ENCODE data around the gene ELN.

ELN gene

DNA sequence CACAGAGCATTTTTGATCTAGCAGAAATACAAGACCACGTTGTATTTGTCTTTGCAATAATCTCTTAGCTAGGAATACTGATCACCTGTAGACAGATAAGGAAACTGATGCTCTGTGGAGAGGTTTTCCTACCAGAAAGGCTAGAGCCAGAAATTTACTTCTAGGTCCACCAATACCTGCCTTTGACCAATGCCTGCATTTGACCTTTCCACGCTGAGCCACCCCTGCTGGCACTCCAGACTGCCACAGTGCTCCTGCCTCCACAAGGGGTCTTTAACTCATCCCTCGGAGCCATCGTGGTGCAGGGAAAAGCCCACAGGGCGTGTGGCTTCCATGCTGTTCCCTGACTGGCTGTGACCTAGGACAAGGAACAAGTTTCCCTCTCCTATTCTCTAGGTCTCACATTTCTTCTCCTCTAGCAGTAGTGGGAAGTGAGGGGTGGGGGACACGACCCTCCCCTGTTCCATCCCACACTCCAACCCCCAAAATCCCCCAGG is 1.5 kb upstream of the ELN start:
- no peak for DNase-seq

DNA sequence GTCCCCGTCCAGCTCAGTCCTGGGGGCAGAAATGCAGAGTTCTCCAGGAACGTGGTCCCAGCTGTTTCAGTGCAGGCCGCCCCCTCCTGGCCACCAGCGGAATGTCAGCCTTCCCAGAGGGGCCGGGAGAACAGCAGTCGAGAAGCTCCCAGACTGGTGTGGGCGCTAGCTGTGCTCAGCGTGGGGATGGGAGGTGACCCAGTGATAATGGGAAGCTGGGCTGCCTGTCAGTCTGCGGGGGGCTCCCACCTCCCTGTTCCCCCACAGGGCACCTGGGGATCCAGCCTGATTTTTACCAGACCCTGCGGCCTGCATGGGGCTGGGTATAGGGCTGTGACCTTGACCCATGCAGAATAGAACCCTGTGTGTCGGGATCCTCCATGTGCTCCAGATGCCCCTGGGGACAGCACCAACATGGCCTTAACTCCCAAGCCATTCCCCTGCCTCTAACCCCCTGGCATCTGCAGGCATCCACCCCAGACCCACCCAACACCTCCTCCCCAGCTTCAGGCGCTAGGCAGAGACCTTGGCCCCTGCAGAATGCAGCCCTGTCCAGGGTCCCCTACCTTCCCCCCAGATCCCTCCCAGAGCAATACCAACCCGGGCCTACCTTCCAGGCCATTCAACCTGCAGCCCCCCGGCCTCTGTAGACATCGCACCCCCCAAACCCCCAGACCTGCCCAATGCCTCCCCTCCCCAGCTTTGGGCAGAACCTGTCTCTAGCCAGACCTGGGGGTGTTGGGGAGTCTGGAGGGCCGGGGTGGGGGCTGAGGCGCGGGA is 880 bp upstream of the ELN start:
- DNase-seq = peak; percentile 28

DNA sequence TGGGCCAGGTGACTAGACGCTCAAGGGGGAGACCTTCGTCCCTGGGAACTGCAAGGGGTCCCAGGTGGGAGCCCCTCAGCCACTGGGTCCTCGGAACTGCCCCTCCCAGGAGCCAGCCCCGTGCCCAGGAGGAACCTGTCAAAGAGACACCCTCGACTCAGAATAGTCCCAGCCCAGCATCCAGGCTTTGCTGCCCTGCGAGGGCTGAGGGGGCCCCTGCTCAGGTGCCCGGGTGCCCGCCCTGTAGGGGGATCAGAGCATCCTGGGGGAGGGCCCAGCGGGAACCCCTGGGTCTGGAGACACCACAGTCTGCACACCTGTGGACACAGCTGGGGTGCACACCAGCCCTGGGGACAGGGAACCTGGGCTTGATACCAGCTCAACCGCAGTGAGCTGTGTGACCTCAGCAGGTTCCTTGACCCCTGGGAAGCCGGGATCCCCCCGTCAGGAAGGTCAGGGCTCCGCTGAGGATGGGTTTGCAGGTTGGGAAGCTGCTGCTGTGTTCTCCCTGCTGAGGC is 407 bp downstream of the ELN start:
- no peak for DNase-seq

DNA sequence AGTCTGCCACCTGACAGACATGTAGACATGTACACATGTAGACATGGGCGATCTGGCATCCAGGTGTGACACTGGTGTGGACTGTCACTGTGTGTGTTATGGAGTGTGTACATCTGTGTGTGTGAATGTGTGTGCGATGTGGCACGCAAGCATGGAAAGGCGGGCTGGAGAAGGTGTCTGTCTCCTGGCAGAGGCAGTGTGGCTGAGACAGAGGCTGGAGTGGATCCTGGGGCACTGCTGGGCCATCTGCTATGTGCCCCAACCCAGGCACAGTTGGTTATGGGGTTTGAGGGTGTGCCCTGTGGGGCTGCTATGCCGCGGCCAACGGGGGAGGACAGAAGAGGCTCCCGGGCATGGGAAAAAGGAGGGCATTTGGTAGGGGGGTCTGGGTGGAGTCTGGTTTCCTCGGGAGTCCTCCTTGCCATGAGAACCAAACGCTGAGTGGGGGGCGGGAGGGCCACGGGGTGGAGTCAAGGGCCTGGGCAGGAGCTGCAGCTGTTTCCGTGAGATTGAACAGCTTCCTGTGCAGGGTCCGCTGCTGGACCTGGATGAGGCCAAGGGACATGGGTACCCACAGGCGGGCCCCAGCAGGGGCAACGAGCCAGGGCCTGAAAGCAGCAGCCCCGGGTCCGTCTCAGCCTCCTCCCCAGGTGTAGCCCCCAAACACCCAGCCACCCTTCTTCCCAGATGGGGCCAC is 1.3 kb downstream of the ELN start:
- no peak for DNase-seq

DNA sequence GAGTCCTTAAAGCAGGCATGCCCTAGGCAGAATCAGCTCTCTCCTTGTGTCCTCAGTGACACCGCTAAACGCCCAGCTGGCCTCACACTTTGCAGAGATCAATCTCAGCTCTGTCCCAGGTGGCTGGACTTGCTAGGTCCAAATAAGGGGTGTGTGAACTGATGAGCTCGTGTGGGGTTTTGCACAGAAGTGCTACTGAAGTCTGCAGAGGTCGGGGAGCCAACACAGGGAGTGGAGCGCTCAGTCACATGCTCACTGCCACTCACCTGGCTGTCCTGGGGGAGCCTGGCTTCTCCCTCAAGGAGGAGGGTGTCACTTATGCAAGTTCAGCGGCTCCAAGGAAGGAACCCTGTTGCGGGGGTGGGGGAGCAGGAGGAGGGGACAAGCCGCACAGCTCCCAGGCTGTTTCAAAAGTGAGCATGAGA is 2.0 kb downstream of the ELN start:
- DNase-seq = no peak

DNA sequence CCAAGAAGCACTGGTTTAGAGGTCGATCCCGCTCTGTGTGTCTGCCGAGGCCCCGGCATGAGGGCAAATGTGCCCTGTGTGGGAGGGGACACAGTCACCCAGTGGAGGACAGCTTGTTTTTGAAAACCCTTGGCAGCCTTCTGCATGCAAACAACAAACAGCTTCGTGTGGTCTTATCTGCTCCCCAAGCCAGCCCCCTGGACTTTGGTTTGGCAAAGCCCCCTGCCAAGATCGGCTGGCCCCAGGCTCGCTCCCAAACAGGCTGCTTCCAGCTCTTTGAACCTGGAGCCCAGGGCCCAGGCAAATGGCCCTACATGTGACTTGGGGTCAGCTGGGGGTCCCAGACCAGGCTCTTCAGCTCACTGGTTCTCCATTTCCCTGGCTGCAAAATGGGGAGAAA is 2.9 kb downstream of the ELN start:
- DNase-seq = no peak

DNA sequence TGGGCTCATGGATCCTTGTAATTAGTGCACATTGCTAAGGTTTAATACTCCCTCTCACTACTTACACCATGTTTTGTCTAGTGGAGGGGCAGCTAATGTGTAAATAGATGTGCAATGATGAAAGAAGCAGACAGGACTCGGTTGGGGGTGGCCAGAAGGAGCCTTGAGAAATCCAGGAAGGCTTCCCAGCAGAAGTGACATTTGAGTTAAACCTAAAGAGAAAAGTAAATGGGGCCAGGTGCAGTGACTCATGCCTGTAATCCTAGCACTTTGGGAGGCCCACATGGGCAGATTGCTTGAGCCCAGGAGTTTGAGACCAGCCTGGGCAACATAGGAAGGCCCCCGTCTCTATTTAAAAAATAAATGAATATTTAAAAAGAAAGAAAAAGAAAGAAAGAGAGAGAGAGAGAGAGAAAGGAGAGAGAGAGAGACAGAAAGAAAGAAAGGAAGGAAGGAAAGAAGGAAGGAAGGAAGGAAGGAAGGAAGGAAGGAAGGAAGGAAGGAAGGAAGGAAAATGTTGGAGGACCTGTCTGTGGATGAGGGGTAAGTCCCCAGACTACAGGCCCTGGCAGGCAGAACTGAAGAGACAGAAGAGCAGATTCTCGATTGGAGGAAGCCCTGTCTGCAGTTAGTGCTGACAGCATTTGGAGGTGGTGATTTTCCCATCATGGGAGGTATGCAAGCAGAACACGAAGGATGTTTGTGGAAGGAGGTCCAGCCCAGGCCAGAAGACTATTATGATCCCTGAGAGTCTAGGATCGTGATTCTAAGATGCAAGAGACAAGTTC is 3.6 kb downstream of the ELN start:
- DNase-seq = no peak

DNA sequence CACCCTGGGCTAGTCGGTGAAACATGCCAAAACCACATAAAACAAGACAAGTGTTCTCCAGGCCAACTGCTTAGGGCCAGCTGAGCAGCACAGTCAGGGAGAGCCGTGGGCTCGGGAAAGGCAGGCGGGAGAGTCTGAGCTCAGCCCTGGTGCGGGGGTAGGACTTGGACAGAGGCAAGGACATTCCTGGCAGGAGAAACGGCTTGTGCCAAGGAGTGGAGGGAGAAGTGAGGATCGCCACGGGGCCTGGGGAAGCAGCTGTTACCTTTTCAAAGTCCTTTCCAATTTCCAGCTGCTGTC is 4.2 kb downstream of the ELN start:
- no peak for DNase-seq

DNA sequence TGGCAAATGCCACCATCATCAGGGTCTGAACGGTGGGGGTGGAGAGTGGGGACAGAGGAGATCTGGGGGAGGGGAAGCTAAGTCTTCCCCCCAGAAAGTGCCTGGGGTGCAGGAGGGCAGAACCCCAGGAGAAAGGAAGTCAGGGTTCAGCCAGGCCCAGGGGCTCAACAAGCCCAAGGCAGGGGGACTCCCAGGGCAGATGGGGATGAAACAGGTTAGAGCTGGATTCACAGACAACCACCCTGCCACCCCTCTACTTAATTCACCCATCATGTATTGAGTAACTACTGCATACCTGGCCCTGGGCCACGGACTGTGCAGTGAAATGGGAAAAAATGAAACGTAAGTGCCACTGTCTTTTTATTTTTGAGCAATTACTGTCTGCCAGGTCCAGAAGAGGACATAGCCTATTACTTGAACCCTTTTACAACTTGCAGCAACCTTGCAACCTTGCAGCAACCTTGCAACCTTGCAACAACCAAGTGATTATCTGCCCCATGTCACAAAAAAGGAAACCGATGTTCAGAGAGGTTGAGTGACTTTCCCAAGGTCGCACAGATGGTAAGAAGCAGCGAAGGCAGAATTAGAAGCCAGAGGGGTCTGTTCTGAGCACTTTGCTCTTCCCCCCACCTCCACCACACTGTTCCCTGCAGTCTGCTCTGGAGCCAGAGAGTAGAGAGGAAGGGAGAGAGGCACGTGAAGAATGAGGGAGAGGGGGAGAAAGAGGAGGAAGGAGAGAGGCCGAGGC is 4.8 kb downstream of the ELN start:
- DNase-seq = no peak

DNA sequence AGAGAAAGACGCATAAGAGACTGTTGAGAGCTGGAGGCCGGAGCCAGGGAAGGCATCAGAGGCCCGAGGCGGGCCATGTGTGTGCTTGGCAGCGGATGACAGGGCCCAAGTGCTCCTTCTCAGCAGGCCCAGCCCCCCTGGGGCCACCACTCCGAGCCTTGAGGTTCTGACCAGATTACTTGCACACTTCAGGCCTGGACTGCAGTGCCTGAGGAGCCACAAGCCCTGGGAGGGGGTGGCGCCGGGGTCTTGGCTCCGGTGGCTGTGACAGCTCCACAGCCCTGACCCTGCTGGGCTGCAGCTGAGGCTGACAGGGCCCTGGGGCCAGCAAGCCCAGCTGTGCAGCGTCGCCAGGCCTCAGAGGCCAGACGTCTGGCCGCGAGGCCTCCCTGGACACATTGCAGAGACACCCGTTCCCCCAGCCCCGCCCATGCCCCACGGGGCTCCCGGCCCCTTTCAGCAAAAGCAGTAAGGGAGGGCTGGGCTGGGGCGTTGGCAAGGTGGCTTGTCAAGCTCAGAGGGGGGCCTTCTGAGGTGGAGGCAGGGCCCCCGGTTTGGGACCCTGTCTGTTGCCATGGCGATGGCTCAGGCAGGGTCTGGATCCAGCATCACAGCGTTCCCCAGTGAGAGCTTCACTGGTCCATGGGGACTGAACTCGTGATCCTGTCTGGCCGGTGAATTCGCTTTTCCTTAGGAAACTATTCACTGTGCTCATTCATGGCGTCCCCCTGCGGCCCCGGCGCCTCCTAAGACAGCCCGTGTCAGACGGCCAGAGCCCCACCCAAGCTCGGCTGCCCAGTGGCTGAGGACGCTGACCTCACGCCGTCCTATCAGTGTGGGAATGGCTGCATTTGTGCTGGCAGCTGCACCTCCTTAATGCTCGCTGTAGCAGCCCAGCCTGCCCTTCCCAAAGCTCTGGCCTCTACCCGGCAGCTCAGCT is 5.7 kb downstream of the ELN start:
- DNase-seq = no peak

DNA sequence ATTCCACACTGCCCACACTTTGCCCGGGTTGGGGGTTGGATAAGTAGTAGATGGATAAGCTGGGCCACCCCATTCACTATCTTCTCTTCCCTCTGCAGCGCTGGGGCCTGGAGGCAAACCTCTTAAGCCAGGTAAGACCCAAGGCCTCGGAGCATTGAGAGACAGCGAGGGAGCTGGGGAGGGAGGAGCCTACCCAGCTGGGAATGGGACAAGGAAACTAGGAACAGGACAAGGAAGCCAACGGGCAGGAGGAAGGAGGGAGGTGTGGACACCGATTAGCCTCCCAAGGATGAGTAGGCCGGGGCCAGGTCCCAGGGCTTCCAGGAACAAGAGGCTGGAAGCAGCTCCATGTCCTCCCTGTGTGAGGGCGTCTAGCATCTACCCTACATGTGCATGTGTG is 9.6 kb downstream of the ELN start:
- no peak for DNase-seq

DNA sequence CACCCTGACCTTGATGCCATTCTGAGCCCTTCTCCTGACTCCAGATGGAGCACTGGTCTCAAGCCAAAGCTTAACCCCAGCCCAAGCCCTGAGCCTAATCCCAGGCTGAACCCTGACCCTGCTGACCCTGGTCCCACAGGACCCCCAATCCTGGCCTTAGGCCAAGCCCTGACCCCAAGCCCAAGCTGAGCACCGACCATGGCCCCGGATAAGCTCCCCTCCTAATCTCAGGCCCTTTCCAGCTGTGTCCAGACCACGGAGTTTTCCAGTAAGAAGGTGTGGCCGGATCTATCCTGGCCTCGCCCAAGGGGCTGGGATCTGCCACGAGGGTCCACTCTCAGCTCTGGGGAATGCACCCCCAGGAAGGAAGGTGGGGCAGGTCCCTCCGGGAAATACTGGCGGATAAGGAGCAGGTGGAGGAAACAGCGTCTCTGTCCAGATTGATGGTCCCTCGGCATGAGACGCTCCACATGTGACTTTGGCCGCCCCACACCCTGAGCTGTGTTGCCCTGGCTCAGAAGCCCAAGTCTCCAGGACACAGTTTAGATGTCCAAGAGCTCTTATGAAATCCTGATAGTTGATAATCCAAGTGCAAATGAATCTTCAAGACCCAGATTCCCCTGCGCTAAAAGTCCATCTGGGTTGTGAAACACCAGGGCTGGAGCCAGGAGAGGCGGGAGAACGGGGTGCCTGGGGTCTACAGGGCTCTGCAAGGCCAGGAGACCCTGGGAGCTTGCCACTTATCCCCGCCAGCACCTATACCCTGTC is 10.4 kb downstream of the ELN start:
- DNase-seq = no peak

DNA sequence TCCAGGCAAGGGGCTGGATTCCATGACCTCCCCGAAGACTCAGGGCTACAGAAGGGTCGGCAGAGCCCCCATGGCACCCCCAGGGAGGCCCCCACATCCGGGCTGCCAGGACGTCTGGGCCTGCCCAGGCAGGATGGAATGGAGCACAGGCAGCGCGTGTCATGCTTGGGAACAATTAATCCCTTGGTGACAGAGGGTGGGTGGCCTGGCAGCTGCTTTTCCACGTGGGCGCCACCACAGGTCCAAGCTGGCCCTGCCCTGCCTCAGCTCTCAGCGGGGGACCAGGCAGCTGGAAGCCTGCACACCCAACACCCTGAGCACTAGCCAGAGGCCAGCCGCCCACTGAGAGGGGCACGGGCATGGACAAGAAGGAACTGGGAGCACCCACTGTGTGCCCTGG is 11.4 kb downstream of the ELN start:
- peak; percentile 37 for DNase-seq

DNA sequence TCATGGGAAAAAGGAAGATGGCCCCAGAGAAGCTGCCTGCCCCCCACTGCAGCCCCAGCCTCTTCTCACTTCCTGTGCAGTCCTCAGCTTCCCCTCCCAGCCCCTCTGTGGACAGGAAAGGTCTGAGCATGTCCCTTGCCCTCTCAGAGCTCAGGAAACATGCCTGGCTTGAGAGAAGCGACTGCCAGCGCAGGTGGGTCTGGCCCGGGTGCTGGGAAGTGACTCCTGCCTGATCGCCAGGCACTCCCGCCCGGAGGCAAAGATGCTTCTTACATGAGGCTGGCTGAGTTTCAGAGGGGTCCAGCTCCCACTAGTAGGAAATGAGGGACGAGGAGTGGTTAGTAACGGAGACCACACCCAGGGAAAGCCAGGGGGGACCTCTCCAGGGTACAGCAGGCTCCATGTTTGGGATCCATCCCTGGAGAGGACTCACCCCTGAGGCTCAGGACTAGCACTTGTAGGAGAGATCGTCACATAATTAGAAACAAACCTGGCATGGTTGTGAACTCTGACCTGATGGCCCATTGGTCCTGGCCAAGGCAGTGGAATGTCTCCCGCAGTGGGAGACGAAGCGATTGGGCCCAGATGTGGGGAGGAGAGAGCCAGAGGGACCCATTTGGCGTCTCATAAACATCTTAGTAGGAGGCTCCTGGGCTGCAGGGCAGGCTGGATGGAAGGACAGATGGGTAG is 12.3 kb downstream of the ELN start:
- no peak for DNase-seq

DNA sequence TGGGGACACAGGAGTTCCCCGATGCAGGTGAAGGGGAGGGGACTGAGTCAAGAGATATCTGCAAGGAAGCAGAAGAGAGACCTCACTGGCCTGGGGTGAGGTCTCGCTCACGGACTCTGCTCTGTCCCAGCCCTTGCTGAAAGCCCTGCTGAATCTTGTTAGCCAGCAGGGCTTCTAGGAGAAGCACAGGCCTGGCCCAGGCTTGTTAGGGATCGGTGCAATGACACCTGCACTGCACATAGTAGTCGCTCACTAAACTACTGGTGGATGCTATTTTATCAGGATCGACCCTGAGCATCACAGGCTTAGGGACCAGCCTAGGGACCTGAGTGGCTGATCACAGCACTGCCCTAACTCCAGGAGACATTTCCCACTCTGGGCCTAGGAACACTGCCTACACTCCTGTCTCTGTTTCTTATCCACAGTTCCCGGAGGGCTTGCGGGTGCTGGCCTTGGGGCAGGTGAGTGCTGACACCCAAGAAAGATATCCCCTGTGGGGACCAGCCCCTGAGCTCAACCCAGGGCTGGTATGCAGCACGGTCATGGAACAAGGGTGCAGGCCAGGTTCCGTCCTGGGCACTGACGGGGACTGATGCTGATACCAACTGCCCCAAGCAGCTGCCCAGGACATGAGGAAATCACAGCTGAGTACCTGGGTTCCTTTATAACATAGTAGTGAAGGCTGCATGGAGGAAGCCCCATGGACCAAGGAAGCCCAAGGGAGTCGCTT is 13.0 kb downstream of the ELN start:
- DNase-seq = no peak

DNA sequence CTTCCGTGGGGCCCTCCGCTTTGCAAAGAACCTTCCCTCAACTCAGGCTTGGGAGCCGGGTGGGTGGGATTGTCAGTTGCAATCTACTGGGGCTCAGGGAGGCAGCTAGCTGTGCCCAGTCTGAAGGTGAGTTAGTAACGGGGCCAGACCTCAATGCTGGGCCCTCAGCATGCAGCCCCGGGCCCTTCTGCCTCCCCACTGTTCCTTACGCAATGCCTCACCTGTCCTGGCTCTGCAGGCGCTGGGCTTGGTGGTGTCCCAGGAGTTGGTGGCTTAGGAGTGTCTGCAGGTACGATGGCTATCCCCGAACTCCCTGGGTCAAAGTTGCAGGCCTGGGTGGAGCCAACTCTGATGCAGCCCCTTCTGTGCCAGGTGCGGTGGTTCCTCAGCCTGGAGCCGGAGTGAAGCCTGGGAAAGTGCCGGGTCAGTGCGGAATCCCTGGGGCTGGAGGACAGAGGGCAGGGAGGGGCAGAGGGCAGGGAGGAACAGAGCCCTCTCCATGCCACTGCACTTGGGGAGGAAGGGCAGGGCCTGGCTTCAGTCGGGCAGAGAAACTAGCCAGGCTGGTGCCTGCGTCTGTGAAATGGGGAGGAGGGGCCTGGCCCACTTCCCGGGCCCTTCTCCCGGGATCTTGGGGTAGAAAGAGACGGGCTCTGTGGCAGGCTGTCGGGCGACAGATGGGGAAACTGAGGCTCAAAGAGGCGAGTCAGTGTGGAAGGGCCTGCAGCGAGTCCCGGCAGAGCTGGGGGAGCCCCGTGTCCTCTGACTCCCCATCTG is 15.0 kb downstream of the ELN start:
- DNase-seq = no peak

DNA sequence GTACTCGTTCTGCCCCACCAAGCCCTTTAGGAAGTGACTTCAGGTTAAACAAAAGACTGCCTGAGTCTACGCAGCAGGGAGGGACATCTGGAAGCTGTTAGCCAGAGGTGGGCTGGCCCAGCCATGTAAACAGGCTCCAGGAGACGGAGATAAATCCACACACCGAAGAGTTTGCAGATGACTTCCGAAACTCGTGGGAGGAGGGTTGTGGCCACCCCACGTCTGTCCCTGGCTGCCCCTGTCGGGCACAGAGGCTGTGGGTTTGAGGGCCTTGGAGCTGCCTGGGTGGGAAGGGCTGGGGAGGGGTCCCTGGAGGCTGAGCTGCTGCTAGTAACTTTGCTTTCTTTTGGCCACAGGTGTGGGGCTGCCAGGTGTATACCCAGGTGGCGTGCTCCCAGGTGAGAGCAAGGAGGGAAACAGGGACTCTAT is 15.6 kb downstream of the ELN start:
- DNase-seq = no peak
